ENCODE data around the gene BATF2. TPM values are rescaled to one million over a fixed set of nuclear protein-coding genes. Genes with fewer than 3 reads are reported as not detected.

Gene BATF2
- total RNA-seq, 4 donors from 2014 or later = 0.90 to 3.7 TPM; not detected in 2

GRCh38 chr11:65003282-65003681 is 6.5 kb upstream of the BATF2 start:
- Histone ChIP-seq H3K4me3 (no peak overlapping the region), H3K36me3 (no peaks in the 10 kb centered on the region), H3K9me3 (no peaks in the 10 kb centered on the region), H3K4me1 (no peaks in the 10 kb centered on the region), H3K27me3 (no peaks in the 10 kb centered on the region), H3K27ac (no peak overlapping the region)
- intact Hi-C loops (cut with DNase I; ENCODE audit: low total_unique reads) = no loop called here
- TF ChIP-seq POLR2A (IDR thresholded peaks at IDR 0.05) = no peak
- no peak for TF ChIP-seq CTCF (IDR thresholded peaks at IDR 0.05)
- no peak for DNase-seq

GRCh38 chr11:65002706-65003105 is 5.9 kb upstream of the BATF2 start:
- Histone ChIP-seq H3K4me1 (no peaks in the 10 kb centered on the region), H3K9me3 (no peaks in the 10 kb centered on the region), H3K27me3 (no peaks in the 10 kb centered on the region), H3K4me3 (no peak overlapping the region), H3K36me3 (no peaks in the 10 kb centered on the region), H3K27ac (no peak overlapping the region)
- intact Hi-C loops (cut with DNase I; ENCODE audit: low total_unique reads) = no loop called here
- no peak for DNase-seq
- no peak for TF ChIP-seq POLR2A (IDR thresholded peaks at IDR 0.05)
- TF ChIP-seq CTCF (IDR thresholded peaks at IDR 0.05) = no peak

GRCh38 chr11:64999478-64999877 is 2.7 kb upstream of the BATF2 start:
- Histone ChIP-seq H3K27me3 (no peaks in the 10 kb centered on the region), H3K4me1 (no peaks in the 10 kb centered on the region), H3K27ac (no peak overlapping the region), H3K9me3 (no peaks in the 10 kb centered on the region), H3K36me3 (no peaks in the 10 kb centered on the region), H3K4me3 (no peak overlapping the region)
- no peak for TF ChIP-seq POLR2A (IDR thresholded peaks at IDR 0.05)
- TF ChIP-seq CTCF (IDR thresholded peaks at IDR 0.05) = no peak
- intact Hi-C loops (cut with DNase I; ENCODE audit: low total_unique reads) = no loop called here
- DNase-seq = no peak

- Histone ChIP-seq H3K4me3 (no peak overlapping the region), H3K27me3 (no peaks in the 10 kb centered on the region), H3K27ac (no peak overlapping the region), H3K36me3 (no peaks in the 10 kb centered on the region), H3K4me1 (no peaks in the 10 kb centered on the region), H3K9me3 (no peaks in the 10 kb centered on the region)
- DNase-seq = no peak
- intact Hi-C loops (cut with DNase I; ENCODE audit: low total_unique reads) = no loop called here
- no peak for TF ChIP-seq CTCF (IDR thresholded peaks at IDR 0.05)
- no peak for TF ChIP-seq POLR2A (IDR thresholded peaks at IDR 0.05)
Measured at GRCh38 chr11:64998690-64999431, 2.1 kb upstream of the BATF2 start.

GRCh38 chr11:64998141-64998540 is 1.4 kb upstream of the BATF2 start:
- H3K9me3 ChIP-seq = no peaks in the 10 kb centered on the region
- H3K4me1 ChIP-seq = no peaks in the 10 kb centered on the region
- H3K4me3 ChIP-seq = no peak overlapping the region
- H3K27ac ChIP-seq = no peak overlapping the region
- H3K36me3 ChIP-seq = no peaks in the 10 kb centered on the region
- no peak for DNase-seq
- TF ChIP-seq POLR2A (IDR thresholded peaks at IDR 0.05) (no peak), CTCF (IDR thresholded peaks at IDR 0.05) (no peak)
- H3K27me3 ChIP-seq = no peaks in the 10 kb centered on the region
- intact Hi-C loops (cut with DNase I; ENCODE audit: low total_unique reads) = no loop called here
